ENCODE results near the gene CST3.
"Not testable (repeated sequence)": the region's sequence is repeated elsewhere in the genome, so short reads cannot be mapped to it uniquely, and the experiment has no call there.

Gene CST3

GRCh38 chr20:23661002-23661429, 23.3 kb upstream of the CST3 start:
- no peak for DNase-seq (ENCODE audit: low read depth)

GRCh38 chr20:23659989-23660837, 22.5 kb upstream of the CST3 start:
- no peak for DNase-seq (ENCODE audit: low read depth)

GRCh38 chr20:23659610-23659988, 21.8 kb upstream of the CST3 start:
- not testable (repeated sequence) for DNase-seq (ENCODE audit: low read depth)

DNA sequence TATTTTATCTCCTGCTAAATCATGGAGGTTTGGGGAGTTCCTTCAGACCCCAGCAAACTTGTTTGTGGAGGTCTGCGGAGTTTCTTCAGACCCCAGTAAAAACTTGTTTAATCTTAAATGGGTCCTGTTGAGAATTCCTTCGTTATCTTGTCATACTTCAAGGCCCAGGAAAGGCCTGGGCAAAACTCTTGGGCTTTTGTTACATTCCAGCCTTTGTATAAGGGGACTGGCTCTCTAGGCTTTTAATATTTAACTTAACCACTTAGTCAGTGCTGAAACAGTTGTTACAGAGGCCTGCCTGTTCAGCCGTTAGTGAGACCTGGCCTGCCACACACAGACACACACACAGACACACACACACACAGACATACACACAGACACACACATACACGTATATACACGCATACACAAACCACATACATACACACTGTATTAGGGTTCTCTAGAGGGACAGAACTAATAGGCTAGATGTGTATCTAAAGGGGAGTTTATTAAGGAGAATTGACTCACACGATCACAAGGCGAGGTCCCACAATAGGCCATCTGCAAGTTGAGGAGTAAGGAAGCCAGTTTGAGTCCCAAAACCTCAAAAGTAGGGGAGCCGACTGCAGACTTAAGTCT, 21.3 kb upstream of the CST3 start:
- no peak for DNase-seq (ENCODE audit: low read depth)

DNA sequence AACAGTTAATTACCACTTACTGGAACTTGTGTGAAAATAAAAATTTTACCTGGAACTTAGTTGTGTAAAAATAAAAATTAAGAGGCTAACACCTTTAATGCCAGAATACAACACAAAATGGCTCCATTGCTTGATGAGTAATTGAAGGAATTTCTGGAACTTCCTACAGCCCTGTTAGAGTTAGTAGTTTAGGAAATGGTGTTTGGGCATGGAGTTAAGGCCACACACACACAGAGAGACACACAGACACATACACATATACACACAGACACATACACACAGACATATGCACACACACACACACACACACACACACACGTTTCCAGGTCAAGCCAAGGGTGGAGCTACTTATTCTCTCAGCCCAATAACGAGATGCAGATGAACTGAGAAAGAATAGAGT, 20.6 kb upstream of the CST3 start:
- no peak for DNase-seq (ENCODE audit: low read depth)

- DNase-seq (ENCODE audit: low read depth): no peak
Observed at GRCh38 chr20:23657202-23657601, 19.4 kb upstream of the CST3 start.

DNA sequence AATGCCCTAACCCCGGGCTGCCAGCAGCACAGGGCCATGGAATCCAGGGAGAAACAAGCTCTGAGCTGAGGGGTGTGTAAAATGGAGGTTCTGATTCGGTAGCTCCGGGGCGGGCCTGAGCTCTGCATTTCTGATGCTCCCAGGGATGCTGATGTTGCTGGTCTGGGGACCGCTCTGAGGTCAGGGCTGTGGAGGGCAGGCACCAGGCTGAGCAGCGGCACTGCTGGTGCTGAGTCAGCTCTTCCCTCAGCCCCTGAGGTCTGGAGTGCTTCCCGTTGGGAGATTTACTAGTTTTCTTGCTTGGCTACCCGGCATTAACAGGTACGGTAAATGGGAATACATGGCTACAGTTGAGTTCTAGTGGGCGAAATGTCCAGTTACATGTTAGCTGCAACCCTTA, 18.6 kb upstream of the CST3 start:
- no peak for DNase-seq (ENCODE audit: low read depth)

DNA sequence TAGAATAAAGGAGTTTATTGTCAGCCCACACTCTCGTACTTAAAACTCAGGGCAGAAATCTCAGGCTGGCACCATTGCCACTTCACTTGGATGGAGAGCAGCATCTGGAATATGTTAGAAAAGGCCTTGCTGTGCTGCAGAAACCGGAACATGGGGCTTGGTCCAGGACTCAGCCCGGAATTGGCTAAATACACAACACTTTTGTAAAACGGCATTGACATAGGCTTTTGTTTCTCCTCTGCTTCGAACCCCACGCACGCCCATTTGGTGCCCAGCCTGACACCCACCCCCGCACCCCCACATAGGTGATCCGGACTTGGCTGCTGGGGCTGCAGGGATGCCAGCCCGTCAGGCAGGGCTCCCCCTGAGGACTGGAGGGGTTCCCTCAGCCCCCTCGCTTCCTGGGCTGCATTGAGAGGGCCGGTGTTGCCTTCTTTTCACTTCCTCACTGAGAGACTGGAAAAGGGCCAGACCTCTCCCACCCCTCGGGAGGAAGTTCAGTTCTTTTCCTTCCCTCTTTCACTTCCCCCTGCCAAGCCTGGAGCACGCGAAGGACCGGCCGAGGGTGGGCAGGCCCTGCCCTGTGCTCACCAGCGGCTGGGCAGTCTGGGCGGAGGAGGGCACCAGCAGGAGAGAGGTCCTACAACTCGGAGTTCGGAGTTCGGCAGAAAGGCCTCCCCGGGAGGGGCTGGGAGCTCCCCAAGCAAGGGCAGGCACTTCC, 17.9 kb upstream of the CST3 start:
- DNase-seq (ENCODE audit: low read depth): no peak

GRCh38 chr20:23654717-23655116, 17.0 kb upstream of the CST3 start:
- DNase-seq (ENCODE audit: low read depth): no peak

GRCh38 chr20:23654000-23654399, 16.2 kb upstream of the CST3 start:
- DNase-seq (ENCODE audit: low read depth): no peak

- DNase-seq (ENCODE audit: low read depth): no peak
Observed at GRCh38 chr20:23653400-23653938, 15.7 kb upstream of the CST3 start.

- no peak for DNase-seq (ENCODE audit: low read depth)
Observed at GRCh38 chr20:23652926-23653325, 15.2 kb upstream of the CST3 start.

- DNase-seq (ENCODE audit: low read depth): no peak
Observed at GRCh38 chr20:23652371-23652770, 14.6 kb upstream of the CST3 start.

- no peak for DNase-seq (ENCODE audit: low read depth)
Observed at GRCh38 chr20:23651117-23651516, 13.4 kb upstream of the CST3 start.

DNA sequence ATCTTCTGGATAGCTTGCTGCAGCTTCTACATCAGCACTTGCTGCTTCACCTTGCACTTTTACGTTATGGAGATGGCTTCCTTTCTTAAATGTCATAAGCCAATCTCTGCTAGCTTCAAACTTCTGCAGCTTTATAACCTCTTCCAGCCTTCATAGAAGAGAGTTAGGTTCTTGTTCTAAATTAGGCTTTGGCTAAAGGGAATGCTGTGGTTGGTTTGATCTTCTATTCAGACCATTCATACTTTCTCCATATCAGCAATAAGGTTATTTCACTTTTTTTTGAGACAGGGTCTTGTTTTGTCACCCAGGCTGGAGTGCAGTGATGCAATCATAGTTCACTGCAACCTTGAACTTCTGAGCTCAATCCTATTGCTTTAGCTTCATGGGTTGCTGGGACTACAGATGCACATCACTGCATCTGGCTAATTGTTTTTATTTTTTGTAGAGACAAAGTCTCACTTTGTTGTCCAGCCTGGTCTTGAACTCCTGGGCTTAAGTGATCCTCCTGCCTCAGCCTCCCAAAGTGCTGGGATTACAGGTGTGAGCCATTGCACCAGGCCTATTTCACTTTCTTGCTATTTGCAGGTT, 12.2 kb upstream of the CST3 start:
- DNase-seq (ENCODE audit: low read depth): no peak

DNA sequence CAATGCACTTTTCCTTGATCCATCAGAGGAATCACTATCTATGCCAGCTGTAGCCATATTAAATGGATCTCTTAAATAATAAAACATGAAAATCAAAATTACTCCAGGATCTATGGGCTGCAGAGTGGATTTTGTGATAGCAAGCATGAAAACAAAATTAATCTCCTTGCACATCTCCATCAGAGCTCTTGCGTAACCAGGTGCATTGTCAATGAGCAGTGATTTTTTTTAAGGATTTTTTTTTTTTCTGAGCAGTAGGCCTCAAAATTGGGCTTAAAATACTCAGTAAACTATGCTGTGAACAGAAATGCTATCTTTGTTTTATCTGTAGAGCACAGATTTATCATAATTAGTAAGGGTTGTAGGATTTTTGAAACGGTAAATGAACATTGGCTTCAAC, 11.5 kb upstream of the CST3 start:
- no peak for DNase-seq (ENCODE audit: low read depth)

DNA sequence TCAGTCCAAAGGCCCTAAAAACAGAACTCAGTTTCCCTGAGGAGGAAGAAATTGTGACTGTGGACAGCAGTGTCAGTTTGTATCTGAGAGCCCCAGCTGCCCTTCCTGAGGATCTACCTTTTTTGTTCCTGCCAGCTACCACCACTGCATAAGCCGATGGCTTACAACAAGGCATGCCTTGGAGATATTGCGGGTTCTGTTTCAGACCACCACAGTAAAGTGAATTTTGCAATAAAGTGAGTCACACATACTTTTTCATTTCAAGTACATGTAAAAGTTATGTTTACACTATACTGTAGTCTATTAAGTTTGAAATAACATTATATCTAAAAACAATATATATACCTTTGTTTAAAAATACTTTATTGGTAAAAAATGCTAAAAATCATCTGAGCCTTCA, 9.6 kb upstream of the CST3 start:
- no peak for DNase-seq (ENCODE audit: low read depth)

GRCh38 chr20:23646106-23646873, 8.5 kb upstream of the CST3 start:
- no peak for DNase-seq (ENCODE audit: low read depth)

- no peak for DNase-seq (ENCODE audit: low read depth)
Observed at GRCh38 chr20:23645575-23645974, 7.8 kb upstream of the CST3 start.

GRCh38 chr20:23644164-23644563, 6.4 kb upstream of the CST3 start:
- no peak for DNase-seq (ENCODE audit: low read depth)

- no peak for DNase-seq (ENCODE audit: low read depth)
Observed at GRCh38 chr20:23643659-23644058, 5.9 kb upstream of the CST3 start.

Measured in stimulated activated CD8-positive, alpha-beta memory T cell treated with anti-CD3 and anti-CD28 coated beads, Interleukin-4, amount 100 ng/mL, for 24 hours (primary cell).